GM12878 (cell line): ENCODE data around the gene JOSD2. TPM values are rescaled to one million over a fixed set of nuclear protein-coding genes. Genes with fewer than 3 reads are reported as not detected.
A peak's percentile ranks its signal among the peaks of the same experiment; 100 is the strongest.

Experiments used
- ATAC-seq: fragments of 200-7000 bp; cut with Tn5 transposase; 3 replicates; pipeline ENCODE4 v1.9.1; 2020; ENCODE audit warnings: mild to moderate bottlenecking, moderate library complexity
- BruUV-seq: library from RNA; stranded (reverse); fragments of 400-500 nt; replicated peaks from 2 replicates; lab custom pipeline; 2021; lab: Mats Ljungman, UMichigan
- CTCF ChIA-PET: fragments of 300-600 bp; sonication (Branson Sonifier 250); formaldehyde crosslinking; extraction: SDS; loops from one replicate; lab custom pipeline; 2021; ENCODE audit warnings: inconsistent platforms; lab: Yijun Ruan, JAX
- POLR2A ChIA-PET: fragments of 350-600 bp; formaldehyde crosslinking; extraction: SDS; loops from one replicate; lab custom pipeline; 2021; ENCODE audit warnings: inconsistent platforms; lab: Charles Lee
- RAD21 ChIA-PET: fragments of 300-600 bp; sonication (Branson Sonifier 250); formaldehyde crosslinking; loops from one replicate; lab custom pipeline; 2023; ENCODE audit warnings: antibody characterized with exemption; ENCODE audit not compliant: unreplicated experiment; lab: Charles Lee
- SMC1A ChIA-PET: fragments of 300-600 bp; sonication (Branson Sonifier 250); formaldehyde crosslinking; loops from one replicate; lab custom pipeline; 2023; ENCODE audit not compliant: unreplicated experiment, uncharacterized antibody; lab: Charles Lee
- DNase-seq: peaks from one replicate; pipeline ENCODE4 v3.0.0-alpha.2; 2011; ENCODE audit warnings: low read depth, low spot score
- FAIRE-seq: peaks from 3 replicates; lab custom pipeline; 2011; peaks lifted over from hg19 to GRCh38; lab: Jason Lieb, UNC
- H2AFZ ChIP-seq: 2 replicates; pipeline ENCODE4 v1.6.0; 2011; ENCODE audit warnings: low read depth, low read length, control low read depth; ENCODE audit not compliant: control insufficient read depth
- H3K27ac ChIP-seq: 2 replicates; pipeline ENCODE4 v1.5.1; 2011; ENCODE audit warnings: control low read depth; ENCODE audit not compliant: control insufficient read depth, insufficient read depth
- H3K27me3 ChIP-seq, 2 experiments: replicated peaks in 1 of 2; 2 replicates each; pipeline versions ENCODE4 v1.6.0 to v1.6.1; 2011; ENCODE audit warnings: low read length in 1 of 2; ENCODE audit not compliant: control insufficient read depth in 2 of 2, insufficient read depth in 2 of 2
- H3K36me3 ChIP-seq, 2 experiments: 2 replicates each; pipeline ENCODE4 v1.5.1; 2011; ENCODE audit warnings: low read length in 1 of 2; ENCODE audit not compliant: control insufficient read depth in 2 of 2, insufficient read depth in 2 of 2
- H3K4me1 ChIP-seq: 2 replicates; pipeline ENCODE4 v1.6.1; 2011; ENCODE audit warnings: mild to moderate bottlenecking, low read length, moderate library complexity, mixed read lengths; ENCODE audit not compliant: control insufficient read depth, insufficient read depth
- H3K4me2 ChIP-seq: 2 replicates; pipeline ENCODE4 v1.6.0; 2011; ENCODE audit warnings: control low read depth; ENCODE audit not compliant: control insufficient read depth, insufficient read depth
- H3K4me3 ChIP-seq: fragments of 200-600 bp; sonication (generic); 2 replicates; pipeline ENCODE4 v1.5.1; 2016
- H3K79me2 ChIP-seq: 2 replicates; pipeline ENCODE4 v1.6.0; 2011; ENCODE audit warnings: low read length; ENCODE audit not compliant: control insufficient read depth, insufficient read depth
- H3K9ac ChIP-seq: 2 replicates; pipeline ENCODE4 v1.8.0; 2011; ENCODE audit warnings: low read length, control low read depth, mixed read lengths; ENCODE audit not compliant: control insufficient read depth, insufficient read depth
- H3K9me3 ChIP-seq: replicated peaks from 3 replicates; pipeline ENCODE4 v1.5.1; 2011; ENCODE audit warnings: mild to moderate bottlenecking, low read length; ENCODE audit not compliant: control insufficient read depth, insufficient read depth
- H4K20me1 ChIP-seq: 2 replicates; pipeline ENCODE4 v1.6.0; 2011; ENCODE audit not compliant: control insufficient read depth, insufficient read depth
- CBX5 ChIP-seq: sonication (generic); IDR thresholded peaks from 2 replicates; pipeline ENCODE4 v1.6.1; 2016; ENCODE audit warnings: low read depth, moderate library complexity, mild to moderate bottlenecking, inconsistent platforms
- CREB1 ChIP-seq: IDR thresholded peaks from 2 replicates; pipeline ENCODE4 v1.6.1; 2012; ENCODE audit warnings: low read depth, mild to moderate bottlenecking, inconsistent platforms
- RAD21 ChIP-seq: IDR thresholded peaks from 2 replicates; pipeline ENCODE4 v1.6.1; 2011; ENCODE audit warnings: mild to moderate bottlenecking, low read depth, low read length, moderate library complexity; ENCODE audit not compliant: insufficient read depth
- SRF ChIP-seq, 2 experiments: IDR thresholded peaks; 2 replicates each; pipeline ENCODE4 v1.6.1; 2011; ENCODE audit warnings: low read depth in 2 of 2, low read length in 2 of 2, mild to moderate bottlenecking in 1 of 2, moderate library complexity in 1 of 2
- YY1 ChIP-seq: IDR thresholded peaks from 2 replicates; pipeline ENCODE4 v1.6.1; 2011; ENCODE audit warnings: low read depth, mild to moderate bottlenecking, low read length
- WGBS: methylation state at CpG from one replicate; pipeline ENCODE4 v1.1.6; 2016; ENCODE audit warnings: low lambda C conversion rate; ENCODE audit not compliant: insufficient replicate concordance, insufficient coverage; ENCODE audit errors: missing lambda C conversion rate; 5-methylcytosine and 5-hydroxymethylcytosine counted together
- in situ Hi-C: fragments of 300-500 bp; cut with MboI; formaldehyde crosslinking; loops from 9 replicates; pipeline ENCODE4 v1.14.3; 2018; ENCODE audit warnings: mixed read lengths
- intact Hi-C: fragments of 100-400 bp; cut with micrococcal nuclease; formaldehyde crosslinking; loops from one replicate; pipeline ENCODE4 v1.14.2; 2022; ENCODE audit not compliant: unreplicated experiment
- polyA plus RNA-seq, 11 experiments: library from polyadenylated mRNA; depleted of rRNA in 4 of 11; unstranded in 6 of 11; stranded (reverse) in 5 of 11; fragments of >200 nt; fragmentation: Nextera tagmentation in 4 of 11; fragmentation: Illumina TruSeq in 1 of 11; extraction: Ambion mirVana in 4 of 11; extraction: Trizol in 1 of 11; gene quantifications; 1 replicate in 1 of 11; 2 replicates in 10 of 11; pipeline versions ENCODE4 v1.2.1 to v1.2.3, GENCODE V29; 2011 to 2016; ENCODE audit warnings: inconsistent platforms in 2 of 11, missing spikeins in 2 of 11, low read depth in 1 of 11
- total RNA-seq, 4 experiments: library from RNA; depleted of rRNA in 3 of 4; stranded (reverse); fragments of >200 nt in 3 of 4; fragmentation: Illumina TruSeq in 1 of 4; extraction: Trizol in 1 of 4; gene quantifications; 2 replicates each; pipeline versions ENCODE4 v1.2.1 to v1.2.3, GENCODE V29; 2013 to 2021
- TF ChIP-seq, protein P1 (sequence below): fragments of 450-650 bp; IDR thresholded peaks from 2 replicates; pipeline ENCODE4 v1.6.1; 2017; ENCODE audit warnings: borderline replicate concordance
- TF ChIP-seq, protein P2 (sequence below), 3 experiments: IDR thresholded peaks in 2 of 3; conservative IDR thresholded peaks in 1 of 3; 2 replicates each; pipeline ENCODE4 v1.5.1; 2011; ENCODE audit warnings: low read depth in 3 of 3, low read length in 3 of 3, mild to moderate bottlenecking in 3 of 3, control low read depth in 2 of 3, moderate library complexity in 2 of 3, inconsistent platforms in 1 of 3, mixed read lengths in 1 of 3; ENCODE audit not compliant: control insufficient read depth in 2 of 3, insufficient read depth in 1 of 3; ENCODE audit errors: extremely low read depth in 1 of 3
- TF ChIP-seq, protein P3 (sequence below): fragments of 450-650 bp; IDR thresholded peaks from 2 replicates; pipeline ENCODE4 v1.6.1; 2017; ENCODE audit warnings: mild to moderate bottlenecking

Gene JOSD2
- total and polyA plus RNA-seq, 10 of the 15 experiments (the other 5 are each of a cell fraction or from before 2014, with no cell fraction given): 0.91 to 26.7 (median 13.0) TPM

- Histone ChIP-seq H3K27ac (no peak overlapping the region), H3K9me3 (peaks cover 3% of the 10 kb centered on the region; the same call in 2 of the 3 replicates), H2AFZ (no peak overlapping the region), H3K4me3 (no peak overlapping the region), H3K27me3 (no peaks in the 10 kb centered on the region), H3K9ac (no peak overlapping the region), H3K79me2 (no peaks in the 10 kb centered on the region), H3K4me2 (no peak overlapping the region), H3K4me1 (no peaks in the 10 kb centered on the region), H4K20me1 (no peaks in the 10 kb centered on the region), H3K36me3 (peaks cover 2 to 3% of the 10 kb centered on the region in 2 experiments; a peak in 3 of 4 replicates)
- intact Hi-C loops: no loop called here
- ChIA-PET CTCF (no interaction called here), SMC1A (interaction anchor here (1.2 kb wide), 1 partner anchor 57 kb away, joined by 3 read pairs; no protein-coding TSS in a partner anchor), POLR2A (interaction anchor here (0.5 kb wide), 1 partner anchor 90 kb away, joined by 3 read pairs; no protein-coding TSS in a partner anchor), RAD21 (no interaction called here)
- ATAC-seq (peak; percentile 58), FAIRE-seq (no peak), DNase-seq (no peak)
- BruUV-seq: no TSS peak
- 76% methylated on average over 18 of the region's 18 CpGs for WGBS
- TF ChIP-seq CBX5 (0 out of 2 replicates have a peak, but pooled peaks have one; percentile 62), CREB1 (no peak), SRF (IDR thresholded peaks at IDR 0.05; ENCODE audit: low read depth in 2 of 2, low read length in 2 of 2) (no peak), RAD21 (peak; percentile 36; the same call in 1 of the 2 replicates), YY1 (0 out of 2 replicates have a peak, but pooled peaks have one; percentile 21)
- TF ChIP-seq, protein P1, sequence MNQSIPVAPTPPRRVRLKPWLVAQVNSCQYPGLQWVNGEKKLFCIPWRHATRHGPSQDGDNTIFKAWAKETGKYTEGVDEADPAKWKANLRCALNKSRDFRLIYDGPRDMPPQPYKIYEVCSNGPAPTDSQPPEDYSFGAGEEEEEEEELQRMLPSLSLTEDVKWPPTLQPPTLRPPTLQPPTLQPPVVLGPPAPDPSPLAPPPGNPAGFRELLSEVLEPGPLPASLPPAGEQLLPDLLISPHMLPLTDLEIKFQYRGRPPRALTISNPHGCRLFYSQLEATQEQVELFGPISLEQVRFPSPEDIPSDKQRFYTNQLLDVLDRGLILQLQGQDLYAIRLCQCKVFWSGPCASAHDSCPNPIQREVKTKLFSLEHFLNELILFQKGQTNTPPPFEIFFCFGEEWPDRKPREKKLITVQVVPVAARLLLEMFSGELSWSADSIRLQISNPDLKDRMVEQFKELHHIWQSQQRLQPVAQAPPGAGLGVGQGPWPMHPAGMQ: no peak
- TF ChIP-seq, protein P2, sequence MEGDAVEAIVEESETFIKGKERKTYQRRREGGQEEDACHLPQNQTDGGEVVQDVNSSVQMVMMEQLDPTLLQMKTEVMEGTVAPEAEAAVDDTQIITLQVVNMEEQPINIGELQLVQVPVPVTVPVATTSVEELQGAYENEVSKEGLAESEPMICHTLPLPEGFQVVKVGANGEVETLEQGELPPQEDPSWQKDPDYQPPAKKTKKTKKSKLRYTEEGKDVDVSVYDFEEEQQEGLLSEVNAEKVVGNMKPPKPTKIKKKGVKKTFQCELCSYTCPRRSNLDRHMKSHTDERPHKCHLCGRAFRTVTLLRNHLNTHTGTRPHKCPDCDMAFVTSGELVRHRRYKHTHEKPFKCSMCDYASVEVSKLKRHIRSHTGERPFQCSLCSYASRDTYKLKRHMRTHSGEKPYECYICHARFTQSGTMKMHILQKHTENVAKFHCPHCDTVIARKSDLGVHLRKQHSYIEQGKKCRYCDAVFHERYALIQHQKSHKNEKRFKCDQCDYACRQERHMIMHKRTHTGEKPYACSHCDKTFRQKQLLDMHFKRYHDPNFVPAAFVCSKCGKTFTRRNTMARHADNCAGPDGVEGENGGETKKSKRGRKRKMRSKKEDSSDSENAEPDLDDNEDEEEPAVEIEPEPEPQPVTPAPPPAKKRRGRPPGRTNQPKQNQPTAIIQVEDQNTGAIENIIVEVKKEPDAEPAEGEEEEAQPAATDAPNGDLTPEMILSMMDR (IDR thresholded peaks at IDR 0.05 in 2 of 3, conservative IDR thresholded peaks at IDR 0.05 in 1 of 3; ENCODE audit: control insufficient read depth in 2 of 3, extremely low read depth in 1 of 3, insufficient read depth in 1 of 3, low read depth in 3 of 3, low read length in 3 of 3): peak; percentile 24 to 63 (median 40); a peak in 5 of 6 replicates
- TF ChIP-seq, protein P3, sequence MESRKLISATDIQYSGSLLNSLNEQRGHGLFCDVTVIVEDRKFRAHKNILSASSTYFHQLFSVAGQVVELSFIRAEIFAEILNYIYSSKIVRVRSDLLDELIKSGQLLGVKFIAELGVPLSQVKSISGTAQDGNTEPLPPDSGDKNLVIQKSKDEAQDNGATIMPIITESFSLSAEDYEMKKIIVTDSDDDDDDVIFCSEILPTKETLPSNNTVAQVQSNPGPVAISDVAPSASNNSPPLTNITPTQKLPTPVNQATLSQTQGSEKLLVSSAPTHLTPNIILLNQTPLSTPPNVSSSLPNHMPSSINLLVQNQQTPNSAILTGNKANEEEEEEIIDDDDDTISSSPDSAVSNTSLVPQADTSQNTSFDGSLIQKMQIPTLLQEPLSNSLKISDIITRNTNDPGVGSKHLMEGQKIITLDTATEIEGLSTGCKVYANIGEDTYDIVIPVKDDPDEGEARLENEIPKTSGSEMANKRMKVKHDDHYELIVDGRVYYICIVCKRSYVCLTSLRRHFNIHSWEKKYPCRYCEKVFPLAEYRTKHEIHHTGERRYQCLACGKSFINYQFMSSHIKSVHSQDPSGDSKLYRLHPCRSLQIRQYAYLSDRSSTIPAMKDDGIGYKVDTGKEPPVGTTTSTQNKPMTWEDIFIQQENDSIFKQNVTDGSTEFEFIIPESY: peak; percentile 94
- in situ Hi-C loops: no loop called here
Observed at GRCh38 chr19:50486823-50487515, 24.0 kb downstream of the JOSD2 start.
